ENCODE measurements around the gene RNF121. TPM values are rescaled to one million over a fixed set of nuclear protein-coding genes. Genes with fewer than 3 reads are reported as not detected.

Gene RNF121
- total RNA-seq, 2 experiments from 2014 or later, result 28.7 to 29.5 TPM

- ChIA-PET CTCF (interaction anchor here (0.9 to 1.3 kb wide), 2 partner anchors 9 to 101 kb away, joined by 3 to 4 read pairs; no protein-coding TSS in a partner anchor), POLR2A (no interaction called here)
- Mint-ChIP-seq H3K9me3 (ENCODE audit: low read depth) (no peaks in the 10 kb centered on the region), H3K4me3 (no peak overlapping the region), H3K36me3 (ENCODE audit: low read depth) (peaks cover 15% of the 10 kb centered on the region), H3K4me1 (peaks cover 6% of the 10 kb centered on the region), H3K27ac (no peak overlapping the region), H3K27me3 (no peaks in the 10 kb centered on the region)
- DNase-seq, result no peak
- ATAC-seq, result no peak
- intact Hi-C loops (cut with DNase I, micrococcal nuclease), result no loop called here
Observed at GRCh38 chr11:71990701-71991100, 61.9 kb downstream of the RNF121 start.

GRCh38 chr11:71991494-71991893 is 62.6 kb downstream of the RNF121 start:
- no peak for DNase-seq
- H3K36me3 Mint-ChIP-seq (ENCODE audit: low read depth), result peaks cover 15% of the 10 kb centered on the region
- ATAC-seq, result no peak
- no peaks in the 10 kb centered on the region for H3K27me3 Mint-ChIP-seq
- peaks cover 3% of the 10 kb centered on the region for H3K4me1 Mint-ChIP-seq
- POLR2A ChIA-PET, result no interaction called here
- H3K9me3 Mint-ChIP-seq (ENCODE audit: low read depth), result no peaks in the 10 kb centered on the region
- CTCF ChIA-PET, result interaction anchor here (0.6 to 0.9 kb wide), 2 partner anchors 100 to 559 kb away, joined by 3 read pairs; no protein-coding TSS in a partner anchor
- H3K4me3 Mint-ChIP-seq, result no peak overlapping the region
- intact Hi-C loops (cut with DNase I, micrococcal nuclease), result no loop called here
- H3K27ac Mint-ChIP-seq, result no peak overlapping the region

GRCh38 chr11:71992136-71992730 is 63.4 kb downstream of the RNF121 start:
- H3K36me3 Mint-ChIP-seq (ENCODE audit: low read depth), result peaks cover 12% of the 10 kb centered on the region
- DNase-seq, result no peak

GRCh38 chr11:71994786-71995185 is 65.9 kb downstream of the RNF121 start:
- no peaks in the 10 kb centered on the region for H3K9me3 Mint-ChIP-seq (ENCODE audit: low read depth)
- POLR2A ChIA-PET, result no interaction called here
- no peak overlapping the region for H3K27ac Mint-ChIP-seq
- CTCF ChIA-PET, result no interaction called here
- no peaks in the 10 kb centered on the region for H3K27me3 Mint-ChIP-seq
- peaks cover 15% of the 10 kb centered on the region for H3K36me3 Mint-ChIP-seq (ENCODE audit: low read depth)
- intact Hi-C loops (cut with DNase I, micrococcal nuclease), result no loop called here
- ATAC-seq (no peak), DNase-seq (no peak)
- no peak overlapping the region for H3K4me3 Mint-ChIP-seq
- H3K4me1 Mint-ChIP-seq, result peaks cover 22% of the 10 kb centered on the region

More at GRCh38 chr11:71992136-71992730, 63.4 kb downstream of the RNF121 start:
- ChIA-PET POLR2A (no interaction called here), CTCF (interaction anchor here (0.6 kb wide), 1 partner anchor 559 kb away, joined by 3 read pairs; no protein-coding TSS in a partner anchor)
- H3K27me3 Mint-ChIP-seq, result no peaks in the 10 kb centered on the region
- intact Hi-C loops (cut with DNase I, micrococcal nuclease), result no loop called here
- peaks cover 3% of the 10 kb centered on the region for H3K4me1 Mint-ChIP-seq
- H3K4me3 Mint-ChIP-seq, result no peak overlapping the region
- H3K9me3 Mint-ChIP-seq (ENCODE audit: low read depth), result no peaks in the 10 kb centered on the region
- no peak overlapping the region for H3K27ac Mint-ChIP-seq
- ATAC-seq, result no peak

GRCh38 chr11:71995726-71996291 is 67.0 kb downstream of the RNF121 start:
- Mint-ChIP-seq H3K4me3 (no peak overlapping the region), H3K27me3 (no peaks in the 10 kb centered on the region), H3K27ac (no peak overlapping the region), H3K4me1 (peaks cover 23% of the 10 kb centered on the region), H3K36me3 (ENCODE audit: low read depth) (peaks cover 11% of the 10 kb centered on the region), H3K9me3 (ENCODE audit: low read depth) (no peaks in the 10 kb centered on the region)
- no peak for ATAC-seq
- POLR2A ChIA-PET, result no interaction called here
- DNase-seq, result no peak
- CTCF ChIA-PET, result interaction anchor here (0.6 kb wide), 1 partner anchor 20 kb away, joined by 4 read pairs; no protein-coding TSS in a partner anchor
- intact Hi-C loops (cut with DNase I, micrococcal nuclease), result no loop called here

GRCh38 chr11:71996517-71996916 is 67.7 kb downstream of the RNF121 start:
- Mint-ChIP-seq H3K4me1 (peaks cover 21% of the 10 kb centered on the region), H3K36me3 (ENCODE audit: low read depth) (peaks cover 11% of the 10 kb centered on the region), H3K9me3 (ENCODE audit: low read depth) (no peaks in the 10 kb centered on the region), H3K4me3 (no peak overlapping the region), H3K27me3 (no peaks in the 10 kb centered on the region), H3K27ac (no peak overlapping the region)
- ChIA-PET CTCF (no interaction called here), POLR2A (no interaction called here)
- DNase-seq (no peak), ATAC-seq (no peak)
- intact Hi-C loops (cut with DNase I, micrococcal nuclease), result no loop called here

GRCh38 chr11:71996946-71997345 is 68.1 kb downstream of the RNF121 start:
- H3K9me3 Mint-ChIP-seq (ENCODE audit: low read depth), result no peaks in the 10 kb centered on the region
- POLR2A ChIA-PET, result no interaction called here
- no peak overlapping the region for H3K27ac Mint-ChIP-seq
- no peaks in the 10 kb centered on the region for H3K27me3 Mint-ChIP-seq
- intact Hi-C loops (cut with DNase I, micrococcal nuclease), result no loop called here
- DNase-seq (no peak), ATAC-seq (no peak)
- H3K36me3 Mint-ChIP-seq (ENCODE audit: low read depth), result peaks cover 10% of the 10 kb centered on the region
- CTCF ChIA-PET, result no interaction called here
- H3K4me3 Mint-ChIP-seq, result no peak overlapping the region
- peaks cover 20% of the 10 kb centered on the region for H3K4me1 Mint-ChIP-seq

- POLR2A ChIA-PET, result interaction anchor here (0.8 kb wide), 1 partner anchor 28 kb away, joined by 5 read pairs; no protein-coding TSS in a partner anchor
- DNase-seq, result no peak
- CTCF ChIA-PET, result interaction anchor here (0.7 kb wide), 1 partner anchor 93 kb away, joined by 3 read pairs; no protein-coding TSS in a partner anchor
- no peak overlapping the region for H3K27ac Mint-ChIP-seq
- H3K4me1 Mint-ChIP-seq, result peaks cover 20% of the 10 kb centered on the region
- intact Hi-C loops (cut with DNase I, micrococcal nuclease), result no loop called here
- H3K4me3 Mint-ChIP-seq, result no peak overlapping the region
- peaks cover 13% of the 10 kb centered on the region for H3K36me3 Mint-ChIP-seq (ENCODE audit: low read depth)
- no peaks in the 10 kb centered on the region for H3K27me3 Mint-ChIP-seq
- no peaks in the 10 kb centered on the region for H3K9me3 Mint-ChIP-seq (ENCODE audit: low read depth)
- no peak for ATAC-seq
Observed at GRCh38 chr11:71997594-71997993, 68.7 kb downstream of the RNF121 start.

- no peak overlapping the region for H3K4me3 Mint-ChIP-seq
- DNase-seq (no peak), ATAC-seq (no peak)
- intact Hi-C loops (cut with DNase I, micrococcal nuclease), result no loop called here
- H3K4me1 Mint-ChIP-seq, result peaks cover 20% of the 10 kb centered on the region
- ChIA-PET POLR2A (interaction anchor here (0.8 kb wide), 1 partner anchor 27 kb away, joined by 5 read pairs; no protein-coding TSS in a partner anchor), CTCF (interaction anchor here (0.7 to 2.0 kb wide), 3 partner anchors 12 to 92 kb away, joined by 3 to 6 read pairs (median 3); no protein-coding TSS in a partner anchor)
- H3K36me3 Mint-ChIP-seq (ENCODE audit: low read depth), result peaks cover 15% of the 10 kb centered on the region
- H3K27ac Mint-ChIP-seq, result peak overlapping the region; percentile 90
- H3K27me3 Mint-ChIP-seq, result no peaks in the 10 kb centered on the region
- no peaks in the 10 kb centered on the region for H3K9me3 Mint-ChIP-seq (ENCODE audit: low read depth)
Observed at GRCh38 chr11:71998061-71998460, 69.2 kb downstream of the RNF121 start.

- peak; percentile 32 for DNase-seq
- intact Hi-C loops (cut with DNase I, micrococcal nuclease), result no loop called here
Observed at GRCh38 chr11:71998649-71999310, 69.9 kb downstream of the RNF121 start, which contains the start of gene IL18BP. TSS of gene IL18BP (plus strand) at chr11:71998909. CDS start at chr11:71999985, 1,076 bp downstream.

GRCh38 chr11:71999362-71999761 is 70.5 kb downstream of the RNF121 start:
- POLR2A ChIA-PET, result interaction anchor here (0.6 kb wide), 1 partner anchor 34 kb away, joined by 3 read pairs; no protein-coding TSS in a partner anchor
- intact Hi-C loops (cut with DNase I, micrococcal nuclease), result no loop called here
- peak overlapping the region; percentile 43 for H3K4me3 Mint-ChIP-seq
- no peaks in the 10 kb centered on the region for H3K9me3 Mint-ChIP-seq (ENCODE audit: low read depth)
- DNase-seq (no peak), ATAC-seq (no peak)
- H3K36me3 Mint-ChIP-seq (ENCODE audit: low read depth), result peaks cover 24% of the 10 kb centered on the region
- H3K27ac Mint-ChIP-seq, result peak overlapping the region; percentile 90
- H3K27me3 Mint-ChIP-seq, result no peaks in the 10 kb centered on the region
- CTCF ChIA-PET, result interaction anchor here (1.1 to 2.0 kb wide), 6 partner anchors 9 to 471 kb away, joined by 3 to 7 read pairs (median 4); no protein-coding TSS in a partner anchor
- H3K4me1 Mint-ChIP-seq, result peaks cover 20% of the 10 kb centered on the region

More at GRCh38 chr11:71998649-71999310, 69.9 kb downstream of the RNF121 start, which contains the start of gene IL18BP:
- no peaks in the 10 kb centered on the region for H3K9me3 Mint-ChIP-seq (ENCODE audit: low read depth)
- H3K36me3 Mint-ChIP-seq (ENCODE audit: low read depth), result peaks cover 19% of the 10 kb centered on the region
- peak; percentile 57 for ATAC-seq
- H3K4me1 Mint-ChIP-seq, result peaks cover 20% of the 10 kb centered on the region
- H3K27me3 Mint-ChIP-seq, result no peaks in the 10 kb centered on the region
- ChIA-PET POLR2A (no interaction called here), CTCF (interaction anchor here (0.9 to 2.0 kb wide), 5 partner anchors 9 to 26 kb away, joined by 3 to 7 read pairs (median 4); no protein-coding TSS in a partner anchor)
- peak within 1 kb of the TSS; percentile 90 for H3K27ac Mint-ChIP-seq
- H3K4me3 Mint-ChIP-seq, result peak within 1 kb of the TSS; percentile 43
